ENCODE results near the gene TGFA. TPM values are rescaled to one million over a fixed set of nuclear protein-coding genes. Genes with fewer than 3 reads are reported as not detected.

TGFA gene
- total and polyA plus RNA-seq, 8 donors = 0.89 to 16.0 (median 3.7) TPM; not detected in 1

DNA sequence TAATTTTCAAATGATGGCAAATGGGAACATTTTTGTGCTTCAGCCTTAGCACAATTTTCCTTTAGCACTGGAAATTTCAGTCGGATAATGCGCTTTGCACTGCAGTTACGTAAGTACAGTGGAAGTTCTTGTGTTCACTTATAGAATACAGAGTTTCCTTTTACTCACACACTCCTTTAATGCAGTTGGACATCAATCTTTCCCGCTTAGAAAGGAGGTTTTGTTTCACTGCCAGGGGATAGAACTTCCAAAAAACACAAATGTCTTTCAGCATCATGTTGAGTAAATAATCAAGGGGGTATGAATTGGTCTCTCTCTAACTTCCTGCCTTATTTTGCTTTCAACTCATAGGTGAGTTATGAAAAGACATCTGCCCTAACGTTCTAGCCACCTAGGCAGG, 63.2 kb downstream of the TGFA start:
- DNase-seq = no peak
- Histone ChIP-seq H3K27ac (no peak overlapping the region), H3K4me3 (no peak overlapping the region), H3K9me3 (no peaks in the 10 kb centered on the region), H3K36me3 (no peaks in the 10 kb centered on the region), H3K4me1 (no peaks in the 10 kb centered on the region), H3K27me3 (no peaks in the 10 kb centered on the region)
- intact Hi-C loops (cut with DNase I; ENCODE audit: low total_unique reads) = no loop called here
- 78 to 84% (median 80%) methylated on average over 5 of the region's 5 CpGs for WGBS, 5 donors
- TF ChIP-seq POLR2AphosphoS5 (IDR thresholded peaks at IDR 0.05) = no peak
- no peak for TF ChIP-seq POLR2A (IDR thresholded peaks at IDR 0.05)
- TF ChIP-seq EP300 (IDR thresholded peaks at IDR 0.05) = no peak
- TF ChIP-seq, protein P1, sequence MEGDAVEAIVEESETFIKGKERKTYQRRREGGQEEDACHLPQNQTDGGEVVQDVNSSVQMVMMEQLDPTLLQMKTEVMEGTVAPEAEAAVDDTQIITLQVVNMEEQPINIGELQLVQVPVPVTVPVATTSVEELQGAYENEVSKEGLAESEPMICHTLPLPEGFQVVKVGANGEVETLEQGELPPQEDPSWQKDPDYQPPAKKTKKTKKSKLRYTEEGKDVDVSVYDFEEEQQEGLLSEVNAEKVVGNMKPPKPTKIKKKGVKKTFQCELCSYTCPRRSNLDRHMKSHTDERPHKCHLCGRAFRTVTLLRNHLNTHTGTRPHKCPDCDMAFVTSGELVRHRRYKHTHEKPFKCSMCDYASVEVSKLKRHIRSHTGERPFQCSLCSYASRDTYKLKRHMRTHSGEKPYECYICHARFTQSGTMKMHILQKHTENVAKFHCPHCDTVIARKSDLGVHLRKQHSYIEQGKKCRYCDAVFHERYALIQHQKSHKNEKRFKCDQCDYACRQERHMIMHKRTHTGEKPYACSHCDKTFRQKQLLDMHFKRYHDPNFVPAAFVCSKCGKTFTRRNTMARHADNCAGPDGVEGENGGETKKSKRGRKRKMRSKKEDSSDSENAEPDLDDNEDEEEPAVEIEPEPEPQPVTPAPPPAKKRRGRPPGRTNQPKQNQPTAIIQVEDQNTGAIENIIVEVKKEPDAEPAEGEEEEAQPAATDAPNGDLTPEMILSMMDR (IDR thresholded peaks at IDR 0.05) = no peak

DNA sequence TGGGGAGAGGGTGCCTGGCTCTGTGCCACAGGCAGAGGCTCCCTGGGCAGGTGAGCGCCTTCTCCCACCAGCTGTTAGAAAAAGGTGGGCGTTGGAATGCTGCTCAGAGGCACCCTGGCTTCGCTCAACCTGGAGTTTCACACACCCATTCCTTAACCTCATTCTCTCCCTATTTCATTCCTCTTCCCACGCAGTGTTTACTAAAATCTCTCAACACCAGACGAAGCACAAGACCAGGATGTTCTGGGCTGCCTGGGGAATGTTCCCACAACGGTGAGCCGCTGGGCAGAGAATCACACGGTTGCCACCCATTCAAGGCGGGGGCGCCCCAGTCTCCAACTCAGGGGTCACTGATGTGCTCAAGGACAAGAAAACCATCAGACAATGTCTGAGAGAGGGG, 64.5 kb downstream of the TGFA start:
- no peak overlapping the region for H3K4me3 ChIP-seq
- H3K36me3 ChIP-seq = no peaks in the 10 kb centered on the region
- no peaks in the 10 kb centered on the region for H3K27me3 ChIP-seq
- H3K9me3 ChIP-seq = no peaks in the 10 kb centered on the region
- WGBS, 5 donors = 76 to 84% (median 80%) methylated on average over 10 of the region's 10 CpGs
- intact Hi-C loops (cut with DNase I; ENCODE audit: low total_unique reads) = no loop called here
- no peaks in the 10 kb centered on the region for H3K4me1 ChIP-seq
- no peak for DNase-seq
- TF ChIP-seq POLR2AphosphoS5 (IDR thresholded peaks at IDR 0.05) (no peak), POLR2A (IDR thresholded peaks at IDR 0.05) (no peak), EP300 (IDR thresholded peaks at IDR 0.05) (no peak)
- no peak overlapping the region for H3K27ac ChIP-seq

DNA sequence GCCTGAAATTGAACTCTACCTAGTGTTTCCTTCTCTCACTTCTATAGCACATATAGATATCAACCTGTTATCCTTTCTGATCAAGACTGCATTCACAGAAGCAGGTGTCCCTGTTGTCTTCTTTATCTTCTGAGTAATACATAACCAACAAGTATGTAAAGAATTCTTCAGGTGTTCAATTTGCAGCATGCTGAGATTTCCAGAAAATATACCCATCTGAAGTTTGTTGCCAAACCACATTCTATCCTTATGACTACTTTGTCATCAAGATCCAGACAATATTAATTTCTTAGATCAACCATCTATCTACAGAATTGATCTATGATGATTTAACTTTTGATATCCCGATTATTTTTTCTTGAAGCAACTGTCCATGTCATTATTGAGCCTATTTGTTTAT, 69.5 kb downstream of the TGFA start:
- 85 to 92% (median 86%) methylated on average over 1 of the region's 1 CpG for WGBS, 5 donors
- Histone ChIP-seq H3K4me3 (no peak overlapping the region), H3K27me3 (no peaks in the 10 kb centered on the region), H3K27ac (no peak overlapping the region), H3K36me3 (no peaks in the 10 kb centered on the region), H3K4me1 (no peaks in the 10 kb centered on the region), H3K9me3 (peaks cover 0 to 6% (median 0%) of the 10 kb centered on the region in 4 donors)
- no peak for DNase-seq
- TF ChIP-seq POLR2AphosphoS5 (IDR thresholded peaks at IDR 0.05) (no peak), EP300 (IDR thresholded peaks at IDR 0.05) (no peak), POLR2A (IDR thresholded peaks at IDR 0.05) (no peak)
- TF ChIP-seq, protein P1 (IDR thresholded peaks at IDR 0.05) = no peak
- intact Hi-C loops (cut with DNase I; ENCODE audit: low total_unique reads) = no loop called here

DNA sequence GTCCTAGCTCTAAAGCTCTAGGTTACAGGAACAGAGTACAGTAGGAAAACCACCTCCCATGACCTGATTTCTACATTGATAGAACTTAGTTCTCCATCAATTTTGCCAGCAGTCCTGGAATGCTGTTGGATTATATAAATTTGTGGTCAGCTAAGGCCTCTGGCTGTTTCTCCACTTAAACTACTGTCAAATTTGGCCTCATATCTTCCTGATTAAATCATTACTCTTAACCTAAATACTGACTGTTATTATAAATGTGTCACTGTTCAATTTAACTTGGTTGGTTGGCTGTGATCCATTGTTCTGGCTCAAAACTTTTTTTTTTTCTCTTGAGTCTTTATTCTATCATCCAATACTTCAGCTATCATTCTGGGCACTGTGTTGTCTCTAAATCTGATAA, 71.2 kb downstream of the TGFA start:
- Histone ChIP-seq H3K36me3 (no peaks in the 10 kb centered on the region), H3K4me3 (no peak overlapping the region), H3K9me3 (peaks cover 0 to 6% (median 0%) of the 10 kb centered on the region in 4 donors), H3K27ac (no peak overlapping the region), H3K4me1 (peaks cover 0 to 6% (median 0%) of the 10 kb centered on the region in 4 donors), H3K27me3 (no peaks in the 10 kb centered on the region)
- DNase-seq = no peak
- intact Hi-C loops (cut with DNase I; ENCODE audit: low total_unique reads) = no loop called here
- TF ChIP-seq, protein P1 (IDR thresholded peaks at IDR 0.05) = no peak
- no peak for TF ChIP-seq EP300 (IDR thresholded peaks at IDR 0.05)
- no peak for TF ChIP-seq POLR2AphosphoS5 (IDR thresholded peaks at IDR 0.05)
- no peak for TF ChIP-seq POLR2A (IDR thresholded peaks at IDR 0.05)

DNA sequence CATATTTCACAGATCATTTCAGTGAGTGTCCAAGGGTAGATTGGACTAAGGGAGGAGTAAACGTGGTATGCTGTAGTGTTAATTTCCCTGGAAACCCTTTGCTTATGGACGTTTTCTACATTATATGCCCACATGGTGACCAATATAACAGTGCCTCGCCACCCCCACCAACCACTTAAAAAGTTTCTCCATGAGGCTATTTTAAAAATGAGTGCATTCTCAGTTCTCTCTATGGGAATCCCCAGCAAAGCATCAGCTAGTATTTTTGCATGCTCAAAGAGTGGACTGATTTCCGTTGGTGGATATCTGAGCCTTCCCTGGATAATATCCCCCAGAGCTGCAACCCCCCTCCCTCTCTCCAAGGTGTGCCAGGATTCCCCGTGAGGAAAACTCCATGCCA, 73.2 kb downstream of the TGFA start:
- no peak for TF ChIP-seq EP300 (IDR thresholded peaks at IDR 0.05)
- no peak for TF ChIP-seq POLR2A (IDR thresholded peaks at IDR 0.05)
- no peak for TF ChIP-seq POLR2AphosphoS5 (IDR thresholded peaks at IDR 0.05)
- TF ChIP-seq, protein P1 (IDR thresholded peaks at IDR 0.05) = no peak
- H3K4me3 ChIP-seq = no peak overlapping the region
- H3K27me3 ChIP-seq = no peaks in the 10 kb centered on the region
- intact Hi-C loops (cut with DNase I; ENCODE audit: low total_unique reads) = no loop called here
- peaks cover 0 to 6% (median 0%) of the 10 kb centered on the region in 4 donors for H3K9me3 ChIP-seq
- no peak for DNase-seq
- peaks cover 0 to 10% (median 0%) of the 10 kb centered on the region in 4 donors for H3K4me1 ChIP-seq
- no peak overlapping the region for H3K27ac ChIP-seq
- WGBS, 5 donors = 65 to 75% (median 69%) methylated on average over 5 of the region's 5 CpGs
- no peaks in the 10 kb centered on the region for H3K36me3 ChIP-seq
